Inflammatory macrophage treated with lipopolysaccharide for 1 hour (primary cell): ENCODE measurements around the gene ATP1A3.
"Not testable (repeated sequence)": the region's sequence is repeated elsewhere in the genome, so short reads cannot be mapped to it uniquely, and the experiment has no call there.

Experiments used
- DNase-seq, 2 donors: peaks; one replicate each; pipeline ENCODE4 v3.0.0-alpha.2; 2020 to 2022

The ATP1A3 gene

GRCh38 chr19:41941410-41942202 lies 52.4 kb downstream of the ATP1A3 start:
- no peak for DNase-seq

GRCh38 chr19:41940731-41941409 lies 53.2 kb downstream of the ATP1A3 start:
- no peak for DNase-seq

GRCh38 chr19:41939861-41940730 lies 53.9 kb downstream of the ATP1A3 start:
- DNase-seq, result no peak

GRCh38 chr19:41939209-41939608 lies 54.8 kb downstream of the ATP1A3 start:
- not testable (repeated sequence) for DNase-seq

- DNase-seq, result no peak
Measured at GRCh38 chr19:41937525-41938468, 56.2 kb downstream of the ATP1A3 start.

- DNase-seq, result no peak
Measured at GRCh38 chr19:41936961-41937360, 57.1 kb downstream of the ATP1A3 start.

- no peak for DNase-seq
Measured at GRCh38 chr19:41936416-41936850, 57.6 kb downstream of the ATP1A3 start.

- DNase-seq, result no peak
Measured at GRCh38 chr19:41935760-41936415, 58.1 kb downstream of the ATP1A3 start.

GRCh38 chr19:41934849-41935374 lies 59.1 kb downstream of the ATP1A3 start:
- DNase-seq, result peak; percentile 55 to 89

- no peak for DNase-seq
Measured at GRCh38 chr19:41933693-41934426, 60.2 kb downstream of the ATP1A3 start.

- no peak for DNase-seq
Measured at GRCh38 chr19:41932720-41933332, 61.2 kb downstream of the ATP1A3 start.

- no peak for DNase-seq
Measured at GRCh38 chr19:41932259-41932719, 61.7 kb downstream of the ATP1A3 start.

GRCh38 chr19:41930926-41931592 lies 63.0 kb downstream of the ATP1A3 start:
- no peak for DNase-seq

- no peak for DNase-seq
Measured at GRCh38 chr19:41930322-41930722, 63.7 kb downstream of the ATP1A3 start.

- DNase-seq, result no peak
Measured at GRCh38 chr19:41929536-41930071, 64.4 kb downstream of the ATP1A3 start.

- DNase-seq, result no peak
Measured at GRCh38 chr19:41928754-41929535, 65.1 kb downstream of the ATP1A3 start.

- DNase-seq, result no peak
Measured at GRCh38 chr19:41928221-41928683, 65.8 kb downstream of the ATP1A3 start, which contains the start of gene ERFL. ERFL (minus strand) TSS chr19:41928449; CDS start chr19:41912919, 15,530 bp downstream.
